ENCODE data around the gene NDUFAF2. TPM values are rescaled to one million over a fixed set of nuclear protein-coding genes. Genes with fewer than 3 reads are reported as not detected.

Gene NDUFAF2
- total RNA-seq, 2 experiments from 2014 or later = 41.2 to 46.6 TPM

GRCh38 chr5:60955239-60955638 is 10.2 kb downstream of the NDUFAF2 start:
- no peak for ATAC-seq
- H3K27me3 Mint-ChIP-seq = no peaks in the 10 kb centered on the region
- DNase-seq = no peak
- H3K9me3 Mint-ChIP-seq = peaks cover 8% of the 10 kb centered on the region
- POLR2A ChIA-PET = no interaction called here
- intact Hi-C loops (cut with micrococcal nuclease) = loop anchor here (5.0 kb wide), 1 partner anchor 702 kb away; no protein-coding TSS in a partner anchor
- no peak overlapping the region for H3K27ac Mint-ChIP-seq
- peaks cover 6% of the 10 kb centered on the region for H3K36me3 Mint-ChIP-seq (ENCODE audit: low read depth)
- CTCF ChIA-PET = interaction anchor here (1.5 kb wide), 1 partner anchor 27 kb away, joined by 3 read pairs; no protein-coding TSS in a partner anchor
- no peak overlapping the region for H3K4me3 Mint-ChIP-seq
- TF ChIP-seq, protein P1, sequence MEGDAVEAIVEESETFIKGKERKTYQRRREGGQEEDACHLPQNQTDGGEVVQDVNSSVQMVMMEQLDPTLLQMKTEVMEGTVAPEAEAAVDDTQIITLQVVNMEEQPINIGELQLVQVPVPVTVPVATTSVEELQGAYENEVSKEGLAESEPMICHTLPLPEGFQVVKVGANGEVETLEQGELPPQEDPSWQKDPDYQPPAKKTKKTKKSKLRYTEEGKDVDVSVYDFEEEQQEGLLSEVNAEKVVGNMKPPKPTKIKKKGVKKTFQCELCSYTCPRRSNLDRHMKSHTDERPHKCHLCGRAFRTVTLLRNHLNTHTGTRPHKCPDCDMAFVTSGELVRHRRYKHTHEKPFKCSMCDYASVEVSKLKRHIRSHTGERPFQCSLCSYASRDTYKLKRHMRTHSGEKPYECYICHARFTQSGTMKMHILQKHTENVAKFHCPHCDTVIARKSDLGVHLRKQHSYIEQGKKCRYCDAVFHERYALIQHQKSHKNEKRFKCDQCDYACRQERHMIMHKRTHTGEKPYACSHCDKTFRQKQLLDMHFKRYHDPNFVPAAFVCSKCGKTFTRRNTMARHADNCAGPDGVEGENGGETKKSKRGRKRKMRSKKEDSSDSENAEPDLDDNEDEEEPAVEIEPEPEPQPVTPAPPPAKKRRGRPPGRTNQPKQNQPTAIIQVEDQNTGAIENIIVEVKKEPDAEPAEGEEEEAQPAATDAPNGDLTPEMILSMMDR (IDR thresholded peaks at IDR 0.05) = no peak
- peaks cover 5% of the 10 kb centered on the region for H3K4me1 Mint-ChIP-seq (ENCODE audit: low read depth)

- H3K27ac Mint-ChIP-seq = no peak overlapping the region
- no peaks in the 10 kb centered on the region for H3K27me3 Mint-ChIP-seq
Observed at GRCh38 chr5:60958088-60958487, 13.1 kb downstream of the NDUFAF2 start.

GRCh38 chr5:60958712-60959111 is 13.7 kb downstream of the NDUFAF2 start:
- Mint-ChIP-seq H3K36me3 (ENCODE audit: low read depth) (peaks cover 4% of the 10 kb centered on the region), H3K27me3 (no peaks in the 10 kb centered on the region), H3K4me3 (no peak overlapping the region), H3K4me1 (ENCODE audit: low read depth) (peaks cover 9% of the 10 kb centered on the region), H3K9me3 (peaks cover 8% of the 10 kb centered on the region), H3K27ac (no peak overlapping the region)
- intact Hi-C loops (cut with micrococcal nuclease) = loop anchor here (5.0 kb wide), 1 partner anchor 699 kb away; no protein-coding TSS in a partner anchor
- DNase-seq = no peak
- TF ChIP-seq, protein P1 (IDR thresholded peaks at IDR 0.05) = no peak
- ChIA-PET POLR2A (no interaction called here), CTCF (interaction anchor here (0.7 to 3.8 kb wide), 12 partner anchors 8 to 702 kb away, joined by 3 to 11 read pairs (median 4); partner anchors contain the start of genes DEPDC1B, ERCC8 and NDUFAF2)
- ATAC-seq = no peak

More at GRCh38 chr5:60958088-60958487, 13.1 kb downstream of the NDUFAF2 start:
- DNase-seq (no peak), ATAC-seq (no peak)
- Mint-ChIP-seq H3K9me3 (peaks cover 8% of the 10 kb centered on the region), H3K36me3 (ENCODE audit: low read depth) (peaks cover 4% of the 10 kb centered on the region), H3K4me3 (no peak overlapping the region), H3K4me1 (ENCODE audit: low read depth) (peaks cover 7% of the 10 kb centered on the region)
- CTCF ChIA-PET = interaction anchor here (0.8 to 3.8 kb wide), 5 partner anchors 13 to 371 kb away, joined by 3 to 11 read pairs (median 4); partner anchors contain the start of genes ERCC8 and NDUFAF2
- POLR2A ChIA-PET = interaction anchor here (1.1 kb wide), 1 partner anchor 12 kb away, joined by 3 read pairs; no protein-coding TSS in a partner anchor
- intact Hi-C loops (cut with micrococcal nuclease) = loop anchor here (5.0 kb wide), 1 partner anchor 699 kb away; no protein-coding TSS in a partner anchor
- TF ChIP-seq, protein P1 (IDR thresholded peaks at IDR 0.05) = no peak

- Mint-ChIP-seq H3K4me1 (ENCODE audit: low read depth) (peaks cover 11% of the 10 kb centered on the region), H3K4me3 (no peak overlapping the region), H3K27me3 (no peaks in the 10 kb centered on the region), H3K27ac (no peak overlapping the region), H3K9me3 (peaks cover 8% of the 10 kb centered on the region), H3K36me3 (ENCODE audit: low read depth) (peaks cover 4% of the 10 kb centered on the region)
- TF ChIP-seq, protein P1 (IDR thresholded peaks at IDR 0.05) = peak; percentile 59
- ATAC-seq (no peak), DNase-seq (no peak)
- POLR2A ChIA-PET = no interaction called here
- CTCF ChIA-PET = interaction anchor here (0.7 to 3.8 kb wide), 11 partner anchors 8 to 702 kb away, joined by 3 to 11 read pairs (median 4); partner anchors contain the start of genes DEPDC1B, ERCC8 and NDUFAF2
- intact Hi-C loops (cut with micrococcal nuclease) = loop anchor here (5.0 kb wide), 1 partner anchor 698 kb away; no protein-coding TSS in a partner anchor
Observed at GRCh38 chr5:60959156-60959555, 14.2 kb downstream of the NDUFAF2 start.

- peak; percentile 20 for DNase-seq
- ATAC-seq = no peak
- intact Hi-C loops (cut with micrococcal nuclease) = no loop called here
- ChIA-PET POLR2A (no interaction called here), CTCF (interaction anchor here (1.0 to 3.8 kb wide), 3 partner anchors 15 to 699 kb away, joined by 3 to 11 read pairs (median 6); partner anchors contain the start of genes ERCC8 and NDUFAF2)
- Mint-ChIP-seq H3K27me3 (no peaks in the 10 kb centered on the region), H3K36me3 (ENCODE audit: low read depth) (peaks cover 7% of the 10 kb centered on the region), H3K9me3 (peaks cover 1% of the 10 kb centered on the region), H3K4me1 (ENCODE audit: low read depth) (peaks cover 14% of the 10 kb centered on the region), H3K27ac (no peak overlapping the region), H3K4me3 (no peak overlapping the region)
- TF ChIP-seq, protein P1 (IDR thresholded peaks at IDR 0.05) = peak; percentile 68
Observed at GRCh38 chr5:60960591-60960990, 15.6 kb downstream of the NDUFAF2 start.
